HepG2 (cell line): ENCODE results near the gene DNAJC2. TPM values are rescaled to one million over a fixed set of nuclear protein-coding genes. Genes with fewer than 3 reads are reported as not detected.

ENCODE experiments used
- ATRX ChIP-seq: sonication (generic); formaldehyde crosslinking; IDR thresholded peaks from 2 replicates; pipeline ENCODE4 v1.4.0; 2020; ENCODE audit warnings: missing genetic modification reagents, borderline replicate concordance
- HNF4A ChIP-seq: sonication (generic); formaldehyde crosslinking; IDR thresholded peaks from 2 replicates; pipeline ENCODE4 v1.4.0; 2020; ENCODE audit warnings: missing genetic modification reagents
- JARID2 ChIP-seq: sonication (generic); formaldehyde crosslinking; IDR thresholded peaks from 2 replicates; pipeline ENCODE4 v1.8.1; 2023; ENCODE audit warnings: missing genetic modification reagents, inconsistent platforms; ENCODE audit not compliant: insufficient replicate concordance
- KDM5A ChIP-seq: fragments of 200-600 bp; sonication (generic); IDR thresholded peaks from 2 replicates; pipeline ENCODE4 v1.7.0; 2018; ENCODE audit warnings: antibody characterized with exemption, mild to moderate bottlenecking, low read length, borderline replicate concordance
- MAF1 ChIP-seq: sonication (generic); formaldehyde crosslinking; IDR thresholded peaks from 2 replicates; pipeline ENCODE4 v1.5.0; 2020; ENCODE audit warnings: missing genetic modification reagents, borderline replicate concordance
- PHF20 ChIP-seq: sonication (generic); formaldehyde crosslinking; IDR thresholded peaks from 2 replicates; pipeline ENCODE4 v1.5.0; 2020; ENCODE audit warnings: mild to moderate bottlenecking, missing genetic modification reagents
- POLR2A ChIP-seq, 2 experiments: IDR thresholded peaks; 2 replicates each; pipeline ENCODE4 v1.6.1; 2011; ENCODE audit warnings: low read depth in 2 of 2, low read length in 2 of 2, mild to moderate bottlenecking in 1 of 2, moderate library complexity in 1 of 2; ENCODE audit not compliant: insufficient read depth in 1 of 2
- RELA ChIP-seq: sonication (generic); formaldehyde crosslinking; IDR thresholded peaks from 2 replicates; pipeline ENCODE4 v1.4.0; 2020; ENCODE audit warnings: missing genetic modification reagents
- SIX1 ChIP-seq: sonication (generic); formaldehyde crosslinking; IDR thresholded peaks from 2 replicates; pipeline ENCODE4 v1.4.0; 2020; ENCODE audit warnings: missing genetic modification reagents, borderline replicate concordance
- SMAD1 ChIP-seq: sonication (generic); formaldehyde crosslinking; IDR thresholded peaks from 2 replicates; pipeline ENCODE4 v1.4.0; 2020; ENCODE audit warnings: missing genetic modification reagents, low read depth, mild to moderate bottlenecking, borderline replicate concordance
- SMYD3 ChIP-seq: sonication (generic); formaldehyde crosslinking; IDR thresholded peaks from 2 replicates; pipeline ENCODE4 v1.8.1; 2023; ENCODE audit warnings: mild to moderate bottlenecking, missing genetic modification reagents
- SRSF1 ChIP-seq: fragments of 200-400 bp; formaldehyde crosslinking; optimal IDR thresholded peaks from 2 replicates; pipeline ENCODE3; 2017; ENCODE audit warnings: mild to moderate bottlenecking, low read depth, low read length, moderate library complexity
- ZFP37 ChIP-seq: sonication (generic); formaldehyde crosslinking; IDR thresholded peaks from 2 replicates; pipeline ENCODE4 v1.4.0; 2020; ENCODE audit warnings: missing genetic modification reagents, borderline replicate concordance
- ZNF224 ChIP-seq: sonication (generic); formaldehyde crosslinking; IDR thresholded peaks from 2 replicates; pipeline ENCODE4 v1.5.0; 2020; ENCODE audit warnings: mild to moderate bottlenecking, missing genetic modification reagents
- ZNF556 ChIP-seq: sonication (generic); formaldehyde crosslinking; IDR thresholded peaks from 2 replicates; pipeline ENCODE4 v1.4.0; 2020; ENCODE audit warnings: mild to moderate bottlenecking, missing genetic modification reagents, borderline replicate concordance
- ZNF777 ChIP-seq: sonication (generic); formaldehyde crosslinking; IDR thresholded peaks from 2 replicates; pipeline ENCODE4 v1.4.0; 2020; ENCODE audit warnings: missing genetic modification reagents
- ZNF788 ChIP-seq: sonication (generic); formaldehyde crosslinking; IDR thresholded peaks from 2 replicates; pipeline ENCODE4 v1.5.0; 2020; ENCODE audit warnings: mild to moderate bottlenecking, missing genetic modification reagents, borderline replicate concordance
- ZZZ3 ChIP-seq: sonication (generic); formaldehyde crosslinking; IDR thresholded peaks from 2 replicates; pipeline ENCODE4 v1.4.0; 2020; ENCODE audit warnings: missing genetic modification reagents, mild to moderate bottlenecking, borderline replicate concordance
- polyA plus RNA-seq, 8 experiments: library from polyadenylated mRNA; depleted of rRNA in 3 of 8; stranded (reverse) in 7 of 8; unstranded in 1 of 8; fragments of >200 nt; fragmentation: Illumina TruSeq in 4 of 8; extraction: Trizol in 4 of 8; gene quantifications; 2 replicates each; pipeline versions ENCODE4 v1.2.1 to v1.2.3, GENCODE V29; 2011 to 2016; ENCODE audit warnings: low read depth in 4 of 8, missing spikeins in 1 of 8, mixed read lengths in 1 of 8; ENCODE audit not compliant: insufficient read depth in 1 of 8
- total RNA-seq, 5 experiments: library from RNA; depleted of rRNA; stranded (reverse); fragments of >200 nt; fragmentation: Illumina TruSeq; extraction: Trizol; gene quantifications; 2 replicates each; pipeline ENCODE4 v1.2.3, GENCODE V29; 2016; ENCODE audit warnings: low read depth in 1 of 5
- TF ChIP-seq, protein P1 (sequence below): sonication (generic); formaldehyde crosslinking; IDR thresholded peaks from 2 replicates; pipeline ENCODE4 v1.4.0; 2020; ENCODE audit warnings: missing genetic modification reagents
- TF ChIP-seq, protein P2 (sequence below): sonication (generic); formaldehyde crosslinking; IDR thresholded peaks from 2 replicates; pipeline ENCODE4 v1.4.0; 2020; ENCODE audit warnings: mild to moderate bottlenecking, low read depth, missing genetic modification reagents
- TF ChIP-seq, protein P3 (sequence below): sonication (generic); formaldehyde crosslinking; IDR thresholded peaks from 2 replicates; pipeline ENCODE4 v1.4.0; 2020; ENCODE audit warnings: mild to moderate bottlenecking, missing genetic modification reagents

Gene DNAJC2
- total and polyA plus RNA-seq, 2 of the 13 experiments (the other 11 are each of a cell fraction or from before 2014, with no cell fraction given) = 19.6 to 42.0 TPM

DNA sequence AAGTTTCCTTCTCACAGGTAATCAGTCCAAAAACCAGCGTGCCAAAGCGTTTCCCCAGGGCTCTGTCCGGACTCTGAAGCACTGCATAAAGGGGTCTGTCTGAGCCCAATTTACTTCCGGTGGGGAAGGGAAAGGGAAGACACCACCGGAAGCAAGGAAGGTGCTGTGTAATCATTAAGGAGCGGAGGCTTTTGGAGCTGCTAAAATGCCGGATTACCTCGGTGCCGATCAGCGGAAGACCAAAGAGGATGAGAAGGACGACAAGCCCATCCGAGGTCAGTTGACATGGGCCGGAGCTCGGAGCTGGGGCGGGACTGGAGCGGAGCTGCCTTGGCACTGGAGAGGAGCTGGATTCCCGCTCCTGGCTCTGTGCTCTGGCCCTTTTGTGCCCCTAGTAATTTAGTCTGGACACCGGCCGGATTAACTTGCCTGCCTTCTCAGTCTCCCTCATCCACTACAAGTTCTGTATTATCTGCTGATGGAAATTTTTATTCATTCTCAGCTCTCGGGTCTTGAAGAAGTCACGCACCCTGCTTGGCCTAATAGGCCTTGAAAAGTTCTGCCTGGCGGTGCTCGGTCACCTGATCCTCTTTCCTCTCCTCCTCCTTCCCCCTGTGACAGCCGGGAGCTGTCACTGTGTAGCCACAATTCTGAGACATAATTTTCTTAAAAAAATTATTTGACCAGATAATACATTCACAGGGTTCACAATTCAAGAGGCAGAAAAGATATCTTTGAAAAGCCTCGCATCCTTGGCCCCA lies 3.1 kb upstream of the DNAJC2 start, which contains the start of gene PSMC2 (continued):
- peak; percentile 38; the same call in 1 of the 2 replicates for TF ChIP-seq HNF4A (CRISPR knock-in tag)
- TF ChIP-seq ZNF556 (CRISPR knock-in tag) = peak; percentile 62; the same call in 1 of the 2 replicates
- no peak for TF ChIP-seq RELA (CRISPR knock-in tag)
- TF ChIP-seq SIX1 (CRISPR knock-in tag) = peak; percentile 44; the same call in 1 of the 2 replicates
- peak; percentile 58 for TF ChIP-seq SRSF1
- no peak for TF ChIP-seq ATRX (CRISPR knock-in tag)
- TF ChIP-seq ZZZ3 (CRISPR knock-in tag) = peak; percentile 64; the same call in 1 of the 2 replicates
- peak; percentile 98 for TF ChIP-seq KDM5A
- TF ChIP-seq SMYD3 (CRISPR knock-in tag) = no peak
- TF ChIP-seq, protein P1, sequence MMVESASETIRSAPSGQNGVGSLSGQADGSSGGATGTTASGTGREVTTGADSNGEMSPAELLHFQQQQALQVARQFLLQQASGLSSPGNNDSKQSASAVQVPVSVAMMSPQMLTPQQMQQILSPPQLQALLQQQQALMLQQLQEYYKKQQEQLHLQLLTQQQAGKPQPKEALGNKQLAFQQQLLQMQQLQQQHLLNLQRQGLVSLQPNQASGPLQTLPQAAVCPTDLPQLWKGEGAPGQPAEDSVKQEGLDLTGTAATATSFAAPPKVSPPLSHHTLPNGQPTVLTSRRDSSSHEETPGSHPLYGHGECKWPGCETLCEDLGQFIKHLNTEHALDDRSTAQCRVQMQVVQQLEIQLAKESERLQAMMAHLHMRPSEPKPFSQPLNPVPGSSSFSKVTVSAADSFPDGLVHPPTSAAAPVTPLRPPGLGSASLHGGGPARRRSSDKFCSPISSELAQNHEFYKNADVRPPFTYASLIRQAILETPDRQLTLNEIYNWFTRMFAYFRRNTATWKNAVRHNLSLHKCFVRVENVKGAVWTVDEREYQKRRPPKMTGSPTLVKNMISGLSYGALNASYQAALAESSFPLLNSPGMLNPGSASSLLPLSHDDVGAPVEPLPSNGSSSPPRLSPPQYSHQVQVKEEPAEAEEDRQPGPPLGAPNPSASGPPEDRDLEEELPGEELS (CRISPR knock-in tag) = peak; percentile 39; the same call in 1 of the 2 replicates
- TF ChIP-seq ZNF777 = no peak
- TF ChIP-seq, protein P2, sequence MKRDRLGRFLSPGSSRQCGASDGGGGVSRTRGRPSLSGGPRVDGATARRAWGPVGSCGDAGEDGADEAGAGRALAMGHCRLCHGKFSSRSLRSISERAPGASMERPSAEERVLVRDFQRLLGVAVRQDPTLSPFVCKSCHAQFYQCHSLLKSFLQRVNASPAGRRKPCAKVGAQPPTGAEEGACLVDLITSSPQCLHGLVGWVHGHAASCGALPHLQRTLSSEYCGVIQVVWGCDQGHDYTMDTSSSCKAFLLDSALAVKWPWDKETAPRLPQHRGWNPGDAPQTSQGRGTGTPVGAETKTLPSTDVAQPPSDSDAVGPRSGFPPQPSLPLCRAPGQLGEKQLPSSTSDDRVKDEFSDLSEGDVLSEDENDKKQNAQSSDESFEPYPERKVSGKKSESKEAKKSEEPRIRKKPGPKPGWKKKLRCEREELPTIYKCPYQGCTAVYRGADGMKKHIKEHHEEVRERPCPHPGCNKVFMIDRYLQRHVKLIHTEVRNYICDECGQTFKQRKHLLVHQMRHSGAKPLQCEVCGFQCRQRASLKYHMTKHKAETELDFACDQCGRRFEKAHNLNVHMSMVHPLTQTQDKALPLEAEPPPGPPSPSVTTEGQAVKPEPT (CRISPR knock-in tag) = no peak
- peak; percentile 80; the same call in 1 of the 2 replicates for TF ChIP-seq ZNF788 (CRISPR knock-in tag)
- TF ChIP-seq ZFP37 = no peak
- peak; percentile 55 to 70; a peak in 3 of 4 replicates for TF ChIP-seq POLR2A (IDR thresholded peaks at IDR 0.05; ENCODE audit: insufficient read depth in 1 of 2, low read depth in 2 of 2, low read length in 2 of 2)
- TF ChIP-seq, protein P3, sequence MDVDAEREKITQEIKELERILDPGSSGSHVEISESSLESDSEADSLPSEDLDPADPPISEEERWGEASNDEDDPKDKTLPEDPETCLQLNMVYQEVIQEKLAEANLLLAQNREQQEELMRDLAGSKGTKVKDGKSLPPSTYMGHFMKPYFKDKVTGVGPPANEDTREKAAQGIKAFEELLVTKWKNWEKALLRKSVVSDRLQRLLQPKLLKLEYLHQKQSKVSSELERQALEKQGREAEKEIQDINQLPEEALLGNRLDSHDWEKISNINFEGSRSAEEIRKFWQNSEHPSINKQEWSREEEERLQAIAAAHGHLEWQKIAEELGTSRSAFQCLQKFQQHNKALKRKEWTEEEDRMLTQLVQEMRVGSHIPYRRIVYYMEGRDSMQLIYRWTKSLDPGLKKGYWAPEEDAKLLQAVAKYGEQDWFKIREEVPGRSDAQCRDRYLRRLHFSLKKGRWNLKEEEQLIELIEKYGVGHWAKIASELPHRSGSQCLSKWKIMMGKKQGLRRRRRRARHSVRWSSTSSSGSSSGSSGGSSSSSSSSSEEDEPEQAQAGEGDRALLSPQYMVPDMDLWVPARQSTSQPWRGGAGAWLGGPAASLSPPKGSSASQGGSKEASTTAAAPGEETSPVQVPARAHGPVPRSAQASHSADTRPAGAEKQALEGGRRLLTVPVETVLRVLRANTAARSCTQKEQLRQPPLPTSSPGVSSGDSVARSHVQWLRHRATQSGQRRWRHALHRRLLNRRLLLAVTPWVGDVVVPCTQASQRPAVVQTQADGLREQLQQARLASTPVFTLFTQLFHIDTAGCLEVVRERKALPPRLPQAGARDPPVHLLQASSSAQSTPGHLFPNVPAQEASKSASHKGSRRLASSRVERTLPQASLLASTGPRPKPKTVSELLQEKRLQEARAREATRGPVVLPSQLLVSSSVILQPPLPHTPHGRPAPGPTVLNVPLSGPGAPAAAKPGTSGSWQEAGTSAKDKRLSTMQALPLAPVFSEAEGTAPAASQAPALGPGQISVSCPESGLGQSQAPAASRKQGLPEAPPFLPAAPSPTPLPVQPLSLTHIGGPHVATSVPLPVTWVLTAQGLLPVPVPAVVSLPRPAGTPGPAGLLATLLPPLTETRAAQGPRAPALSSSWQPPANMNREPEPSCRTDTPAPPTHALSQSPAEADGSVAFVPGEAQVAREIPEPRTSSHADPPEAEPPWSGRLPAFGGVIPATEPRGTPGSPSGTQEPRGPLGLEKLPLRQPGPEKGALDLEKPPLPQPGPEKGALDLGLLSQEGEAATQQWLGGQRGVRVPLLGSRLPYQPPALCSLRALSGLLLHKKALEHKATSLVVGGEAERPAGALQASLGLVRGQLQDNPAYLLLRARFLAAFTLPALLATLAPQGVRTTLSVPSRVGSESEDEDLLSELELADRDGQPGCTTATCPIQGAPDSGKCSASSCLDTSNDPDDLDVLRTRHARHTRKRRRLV (CRISPR knock-in tag) = no peak
- peak; percentile 95 for TF ChIP-seq PHF20 (CRISPR knock-in tag)
- TF ChIP-seq SMAD1 (CRISPR knock-in tag) = no peak
- TF ChIP-seq MAF1 (CRISPR knock-in tag) = no peak
- 0 out of 2 replicates have a peak, but pooled peaks have one; percentile 55 for TF ChIP-seq ZNF224
- peak; percentile 53 for TF ChIP-seq JARID2
